Measurements from ENCODE around the gene GGCT. TPM values are rescaled to one million over a fixed set of nuclear protein-coding genes. Genes with fewer than 3 reads are reported as not detected.
A peak's percentile ranks its signal among the peaks of the same experiment; 100 is the strongest.

GGCT gene
- total RNA-seq, 1 experiment from 2014 or later = 67.6 TPM

- CTCF ChIA-PET = no interaction called here
- no peaks in the 10 kb centered on the region for H3K9me2 ChIP-seq (replicated peaks; ENCODE audit: low read length)
- intact Hi-C loops (cut with micrococcal nuclease) = loop anchor here (10.0 kb wide), 1 partner anchor 340 kb away; no protein-coding TSS in a partner anchor
- H3K79me2 ChIP-seq (ENCODE audit: low read length) = peaks cover 44% of the 10 kb centered on the region
- H2AFZ ChIP-seq (ENCODE audit: low read length) = peak overlapping the region; percentile 96
- peaks cover 48% of the 10 kb centered on the region for H3K4me1 ChIP-seq (ENCODE audit: insufficient read depth, low read length)
- H3F3A ChIP-seq (ENCODE audit: low read length, unreplicated experiment) = no peaks in the 10 kb centered on the region
- POLR2A ChIA-PET (ENCODE audit: unreplicated experiment) = no interaction called here
- H3K27ac ChIP-seq (ENCODE audit: low read length) = no peak overlapping the region
- TSS peak; percentile 92 for BruUV-seq (replicated peaks)
- ATAC-seq = peak; percentile 16
- no peak for TF ChIP-seq EZH2phosphoT487 (IDR thresholded peaks at IDR 0.05; ENCODE audit: borderline replicate concordance, low read length)
- no peak for TF ChIP-seq CTCF (conservative IDR thresholded peaks at IDR 0.05; ENCODE audit: low read depth, low read length)
- TF ChIP-seq EZH2 (IDR thresholded peaks at IDR 0.05; ENCODE audit: low read length, unreplicated experiment) = no peak
- no peaks in the 10 kb centered on the region for H3K36me3 ChIP-seq (ENCODE audit: low read depth, low read length)
- no peaks in the 10 kb centered on the region for H3K9me3 ChIP-seq (ENCODE audit: low read length)
- H3K27me3 ChIP-seq (ENCODE audit: low read length) = no peaks in the 10 kb centered on the region
- H3K4me2 ChIP-seq (ENCODE audit: low read length) = peak overlapping the region; percentile 100
- no peak for DNase-seq
- H4K20me1 ChIP-seq (ENCODE audit: low read length) = peaks cover 11% of the 10 kb centered on the region; the same call in 1 of the 2 replicates
- peak overlapping the region; percentile 97 for H3K9ac ChIP-seq (ENCODE audit: low read length)
- peak overlapping the region; percentile 98 for H3K4me3 ChIP-seq (ENCODE audit: low read length)
Measured at GRCh38 chr7:30505174-30505697, 607 bp upstream of the GGCT start.

- H3K9me3 ChIP-seq (ENCODE audit: low read length) = no peaks in the 10 kb centered on the region
- H3K9me2 ChIP-seq (replicated peaks; ENCODE audit: low read length) = no peaks in the 10 kb centered on the region
- ChIA-PET CTCF (no interaction called here), POLR2A (ENCODE audit: unreplicated experiment) (interaction anchor here (0.6 kb wide), 1 partner anchor 48 kb away, joined by 21 read pairs; no protein-coding TSS in a partner anchor)
- peaks cover 11% of the 10 kb centered on the region; the same call in 1 of the 2 replicates for H4K20me1 ChIP-seq (ENCODE audit: low read length)
- H3K4me1 ChIP-seq (ENCODE audit: insufficient read depth, low read length) = peaks cover 36% of the 10 kb centered on the region
- no peaks in the 10 kb centered on the region for H3F3A ChIP-seq (ENCODE audit: low read length, unreplicated experiment)
- H3K27ac ChIP-seq (ENCODE audit: low read length) = peak overlapping the region; percentile 36; the same call in 1 of the 2 replicates
- H3K27me3 ChIP-seq (ENCODE audit: low read length) = no peaks in the 10 kb centered on the region
- H3K36me3 ChIP-seq (ENCODE audit: low read depth, low read length) = peaks cover 4% of the 10 kb centered on the region; the same call in 1 of the 2 replicates
- peaks cover 53% of the 10 kb centered on the region for H3K79me2 ChIP-seq (ENCODE audit: low read length)
- peak; percentile 9 for DNase-seq
- intact Hi-C loops (cut with micrococcal nuclease) = loop anchor here (1.0 to 10.0 kb wide), 3 partner anchors 24 to 339 kb away; partner anchors contain the start of gene ZNRF2
- H3K9ac ChIP-seq (ENCODE audit: low read length) = peak overlapping the region; percentile 97
- TF ChIP-seq EZH2 (IDR thresholded peaks at IDR 0.05; ENCODE audit: low read length, unreplicated experiment) = no peak
- TF ChIP-seq CTCF (conservative IDR thresholded peaks at IDR 0.05; ENCODE audit: low read depth, low read length) = no peak
- no peak for TF ChIP-seq EZH2phosphoT487 (IDR thresholded peaks at IDR 0.05; ENCODE audit: borderline replicate concordance, low read length)
- peak overlapping the region; percentile 100 for H3K4me2 ChIP-seq (ENCODE audit: low read length)
- TSS peak; percentile 41 for BruUV-seq (replicated peaks)
- peak overlapping the region; percentile 98 for H3K4me3 ChIP-seq (ENCODE audit: low read length)
- H2AFZ ChIP-seq (ENCODE audit: low read length) = peak overlapping the region; percentile 94; the same call in 1 of the 2 replicates
- ATAC-seq = no peak
Measured at GRCh38 chr7:30503274-30504212, 1.1 kb downstream of the GGCT start.
